Peyer's patch (tissue), 4 donors: ENCODE results near the gene ASXL2. TPM values are rescaled to one million over a fixed set of nuclear protein-coding genes. Genes with fewer than 3 reads are reported as not detected.

ENCODE experiments used
- DNase-seq, 3 donors: peaks; one replicate each; pipeline ENCODE4 v3.0.0-alpha.2; 2017 to 2019
- H3K27ac ChIP-seq, 4 donors: fragments of 200-600 bp; sonication (generic); one replicate each; pipeline ENCODE4 v1.5.1; 2016 to 2019
- H3K27me3 ChIP-seq, 2 donors: fragments of 200-600 bp; sonication (generic); one replicate each; pipeline ENCODE4 v1.5.1; 2019
- H3K36me3 ChIP-seq, 3 donors: fragments of 200-600 bp; sonication (generic); one replicate each; pipeline ENCODE4 v1.5.1; 2016 to 2019
- H3K4me1 ChIP-seq, 4 donors: fragments of 200-600 bp; sonication (generic); one replicate each; pipeline ENCODE4 v1.5.1; 2016 to 2019
- H3K4me3 ChIP-seq, 4 donors: fragments of 200-600 bp; sonication (generic); 1 replicate in 3 of 4; 2 replicates in 1 of 4; pipeline ENCODE4 v1.5.1; 2016 to 2019; ENCODE audit warnings: mild to moderate bottlenecking in 1 of 4
- H3K9me3 ChIP-seq, 4 donors: fragments of 200-600 bp; sonication (generic); one replicate each; pipeline ENCODE4 v1.5.1; 2016 to 2019; ENCODE audit warnings: mild to moderate bottlenecking in 1 of 4
- CTCF ChIP-seq, 6 experiments: fragments of 450-650 bp in 4 of 6; fragments of 200-600 bp in 2 of 6; sonication (generic) in 1 of 6; IDR thresholded peaks; one replicate each; pipeline ENCODE4 v1.5.1; 2017 to 2019; ENCODE audit warnings: antibody characterized with exemption in 6 of 6, mild to moderate bottlenecking in 3 of 6, moderate library complexity in 1 of 6
- POLR2A ChIP-seq, 2 donors: fragments of 450-650 bp; IDR thresholded peaks; one replicate each; pipeline ENCODE4 v1.5.1; 2017; ENCODE audit warnings: antibody characterized with exemption in 2 of 2, mild to moderate bottlenecking in 2 of 2, moderate library complexity in 2 of 2
- total RNA-seq, 4 donors: library from RNA; depleted of rRNA; stranded (reverse); fragments of >200 nt; gene quantifications; one replicate each; pipeline ENCODE4 v1.1.0, GENCODE V29; 2016

The ASXL2 gene
- total RNA-seq, 4 donors from 2014 or later: 17.0 to 28.9 (median 19.8) TPM

- Histone ChIP-seq H3K4me3 (no peak overlapping the region), H3K9me3 (no peaks in the 10 kb centered on the region), H3K36me3 (peaks cover 0 to 47% (median 0%) of the 10 kb centered on the region in 3 donors), H3K27me3 (no peaks in the 10 kb centered on the region), H3K27ac (peak overlapping the region in 1 of 4 donors; percentile 36), H3K4me1 (peaks cover 0 to 6% (median 2%) of the 10 kb centered on the region in 4 donors)
- DNase-seq: peak in 2 of 3 donors; percentile 36 to 54
- no peak for TF ChIP-seq CTCF (IDR thresholded peaks at IDR 0.05)
- TF ChIP-seq POLR2A (IDR thresholded peaks at IDR 0.05): no peak
These were observed 135.0 kb downstream of the ASXL2 start for GRCh38 chr2:25743132-25743830.

GRCh38 chr2:25742501-25742900 lies 135.8 kb downstream of the ASXL2 start:
- H3K27me3 ChIP-seq: no peaks in the 10 kb centered on the region
- DNase-seq: no peak
- peaks cover 0 to 41% (median 0%) of the 10 kb centered on the region in 3 donors for H3K36me3 ChIP-seq
- H3K9me3 ChIP-seq: no peaks in the 10 kb centered on the region
- H3K27ac ChIP-seq: peak overlapping the region in 1 of 4 donors; percentile 36
- no peak overlapping the region for H3K4me3 ChIP-seq
- peaks cover 0 to 6% (median 2%) of the 10 kb centered on the region in 4 donors for H3K4me1 ChIP-seq
- TF ChIP-seq POLR2A (IDR thresholded peaks at IDR 0.05) (no peak), CTCF (IDR thresholded peaks at IDR 0.05) (no peak)

DNA sequence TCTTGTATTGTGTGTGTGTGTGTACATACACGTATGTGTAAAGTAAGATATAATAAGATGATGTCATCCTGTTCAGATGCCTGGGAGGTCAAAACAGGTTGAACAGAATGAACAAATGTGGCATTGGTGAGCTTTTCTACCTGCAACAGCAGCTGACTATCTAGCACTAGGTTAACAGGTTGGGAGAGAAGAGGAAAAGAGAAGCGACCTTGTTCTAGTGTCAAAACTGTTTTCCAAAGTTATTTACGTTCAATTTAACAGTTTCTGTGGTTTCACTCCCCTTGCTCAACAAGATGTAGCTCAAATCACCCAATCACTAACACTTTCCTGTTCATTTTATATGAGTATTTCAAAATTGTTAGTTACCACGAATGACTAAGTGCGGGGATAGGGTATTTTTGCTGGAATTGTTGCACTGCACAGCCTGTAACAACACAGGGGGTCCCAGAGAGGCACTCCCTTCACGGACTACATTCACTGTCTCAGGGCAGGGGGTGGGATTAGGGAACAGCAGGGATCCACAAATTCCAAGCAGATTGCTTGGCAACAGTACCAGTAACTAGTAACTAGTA lies 137.4 kb downstream of the ASXL2 start:
- H3K4me3 ChIP-seq: no peak overlapping the region
- TF ChIP-seq CTCF (IDR thresholded peaks at IDR 0.05): no peak
- H3K9me3 ChIP-seq: no peaks in the 10 kb centered on the region
- DNase-seq: no peak
- no peak overlapping the region for H3K27ac ChIP-seq
- H3K27me3 ChIP-seq: no peaks in the 10 kb centered on the region
- H3K36me3 ChIP-seq: peaks cover 0 to 32% (median 0%) of the 10 kb centered on the region in 3 donors
- peaks cover 0 to 6% (median 2%) of the 10 kb centered on the region in 4 donors for H3K4me1 ChIP-seq

DNA sequence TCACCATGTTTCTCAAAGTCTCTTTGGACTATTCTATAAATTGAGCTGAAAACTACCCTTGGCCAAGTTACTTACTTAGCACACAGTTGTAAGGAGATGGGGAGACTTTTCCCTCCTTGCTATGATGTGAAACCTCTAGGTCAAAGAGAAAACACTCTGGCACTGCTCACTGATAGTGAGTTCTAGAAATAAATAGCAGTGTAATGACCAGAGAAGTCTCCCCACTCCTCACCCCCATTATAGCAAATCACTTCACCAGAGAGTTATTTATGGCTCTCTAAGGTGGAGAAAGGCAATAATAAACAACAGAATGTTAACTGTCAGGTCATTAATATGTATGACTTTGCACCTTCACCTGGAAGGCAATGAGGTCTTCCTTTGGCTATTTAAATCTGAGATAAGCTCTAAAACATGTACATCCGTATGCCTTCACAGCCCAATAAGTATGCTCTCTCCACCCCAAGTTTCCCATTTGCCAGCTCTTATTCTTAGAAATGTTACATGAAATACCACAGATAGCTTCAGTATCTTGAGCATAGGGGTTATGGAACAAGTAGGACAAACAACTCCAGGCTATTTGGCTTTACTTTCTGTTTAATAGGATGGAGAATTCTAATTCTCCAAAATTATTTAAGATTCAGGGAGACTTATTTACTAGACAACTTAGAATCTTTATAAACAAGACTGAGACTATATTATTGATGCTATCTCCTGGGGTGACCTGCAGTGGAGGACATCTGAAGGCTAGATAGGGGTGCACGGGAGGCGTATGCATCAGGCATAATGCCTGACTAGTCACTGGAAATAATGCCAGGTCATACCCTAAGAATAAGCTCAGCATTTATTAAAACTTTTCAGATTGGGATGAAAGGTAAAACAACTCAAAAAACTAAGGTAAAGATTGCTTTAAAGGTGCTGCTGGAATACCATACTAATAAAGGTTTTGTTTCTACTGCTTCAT lies 139.6 kb downstream of the ASXL2 start:
- Histone ChIP-seq H3K27me3 (no peaks in the 10 kb centered on the region), H3K9me3 (no peaks in the 10 kb centered on the region), H3K36me3 (peaks cover 0 to 19% (median 0%) of the 10 kb centered on the region in 3 donors), H3K4me3 (no peak overlapping the region), H3K27ac (no peak overlapping the region), H3K4me1 (peaks cover 0 to 5% (median 1%) of the 10 kb centered on the region in 4 donors)
- TF ChIP-seq POLR2A (IDR thresholded peaks at IDR 0.05): no peak
- no peak for TF ChIP-seq CTCF (IDR thresholded peaks at IDR 0.05)
- DNase-seq: no peak

- no peak for TF ChIP-seq CTCF (IDR thresholded peaks at IDR 0.05)
- TF ChIP-seq POLR2A (IDR thresholded peaks at IDR 0.05): no peak
These were observed 141.3 kb downstream of the ASXL2 start for GRCh38 chr2:25736899-25737515.

More at GRCh38 chr2:25736899-25737515, 141.3 kb downstream of the ASXL2 start:
- no peaks in the 10 kb centered on the region for H3K9me3 ChIP-seq
- H3K4me3 ChIP-seq: no peak overlapping the region
- H3K27me3 ChIP-seq: no peaks in the 10 kb centered on the region
- peaks cover 0 to 2% (median 0%) of the 10 kb centered on the region in 3 donors for H3K36me3 ChIP-seq
- no peaks in the 10 kb centered on the region for H3K4me1 ChIP-seq
- no peak for DNase-seq
- H3K27ac ChIP-seq: no peak overlapping the region
